NCI-H748 (cell line): Measurements from ENCODE around the gene CCDC102A.
"Not testable (repeated sequence)": the region's sequence is repeated elsewhere in the genome, so short reads cannot be mapped to it uniquely, and the experiment has no call there.

Experiments used
- DNase-seq: peaks from one replicate; lab custom pipeline; 2025; ENCODE audit not compliant: unreplicated experiment; lab: John Stamatoyannopoulos, UW

Gene CCDC102A

DNA sequence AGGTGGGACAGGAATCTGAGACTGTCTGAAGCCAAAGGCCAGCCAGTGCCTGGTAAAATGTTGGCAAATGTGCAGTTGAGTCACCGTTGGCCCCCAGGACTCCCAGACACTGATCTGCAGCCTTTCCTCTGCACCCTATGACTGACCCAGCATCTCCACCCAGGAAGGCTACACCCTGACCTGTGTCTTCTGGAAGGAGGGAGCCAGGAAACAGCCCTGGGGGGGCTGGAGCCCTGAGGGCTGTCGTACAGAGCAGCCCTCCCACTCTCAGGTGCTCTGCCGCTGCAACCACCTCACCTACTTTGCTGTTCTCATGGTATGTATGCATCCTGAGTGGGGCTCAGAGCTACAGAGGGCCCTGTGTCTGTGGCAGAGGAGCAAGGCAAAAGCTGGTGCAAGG, 30.1 kb upstream of the CCDC102A start:
- DNase-seq: no peak

DNA sequence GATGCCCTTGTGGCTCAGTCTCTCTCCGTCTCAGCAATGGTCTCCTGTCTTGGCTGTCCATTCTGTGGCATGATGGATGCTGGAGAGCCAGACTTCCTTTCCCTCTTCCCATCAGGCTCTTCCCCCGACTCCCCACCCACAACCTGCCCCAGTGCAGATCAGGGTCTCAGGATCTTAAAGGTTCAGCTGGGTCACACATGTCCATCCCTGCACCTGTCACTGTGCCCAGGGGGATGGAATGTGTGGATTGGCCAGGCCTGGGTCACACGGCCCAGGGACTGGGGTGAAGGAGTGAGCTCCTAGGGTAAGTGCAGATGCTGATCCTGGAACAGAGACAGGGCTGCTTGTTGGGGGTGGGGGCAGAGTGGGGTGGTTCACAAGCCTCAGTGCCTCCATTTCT, 29.1 kb upstream of the CCDC102A start:
- DNase-seq: no peak

DNA sequence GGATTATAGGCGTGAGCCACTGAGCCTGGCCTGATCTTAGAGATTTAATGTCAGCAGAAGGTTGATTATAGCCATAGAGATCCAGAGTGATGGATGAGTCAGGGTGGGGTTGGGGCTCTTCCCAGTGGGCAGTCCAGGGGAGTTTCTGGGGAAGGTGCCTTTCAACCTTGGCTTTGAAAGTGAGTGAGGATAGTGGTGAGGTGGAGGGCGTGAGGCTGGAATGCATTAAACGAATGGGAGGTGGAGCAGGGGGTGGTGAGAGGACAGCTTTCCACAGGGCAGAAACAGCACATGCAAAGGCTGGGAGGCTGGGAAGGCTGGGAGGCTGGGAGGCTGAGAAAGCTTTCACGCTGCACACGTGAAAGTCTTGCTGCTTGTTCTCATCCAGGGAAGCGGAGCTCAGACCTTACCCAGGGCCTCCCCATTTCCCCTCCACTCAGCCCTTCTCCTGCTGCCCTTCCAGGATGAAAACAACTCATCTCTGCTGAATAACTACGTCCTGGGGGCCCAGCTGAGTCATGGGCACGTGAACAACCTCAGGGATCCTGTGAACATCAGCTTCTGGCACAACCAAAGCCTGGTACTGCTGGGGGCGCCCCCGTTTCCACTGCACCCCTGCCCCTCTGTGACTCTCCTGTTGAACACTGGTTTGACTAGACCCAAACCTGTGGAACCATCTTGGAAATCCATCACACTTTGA, 28.4 kb upstream of the CCDC102A start:
- no peak for DNase-seq

- DNase-seq: no peak
These were observed 27.4 kb upstream of the CCDC102A start for GRCh38 chr16:57563761-57564160.

- DNase-seq: no peak
These were observed 27.0 kb upstream of the CCDC102A start for GRCh38 chr16:57563487-57563750.

- DNase-seq: no peak
These were observed 26.5 kb upstream of the CCDC102A start for GRCh38 chr16:57562669-57563486.

- DNase-seq: no peak
These were observed 25.7 kb upstream of the CCDC102A start for GRCh38 chr16:57562066-57562465.

DNA sequence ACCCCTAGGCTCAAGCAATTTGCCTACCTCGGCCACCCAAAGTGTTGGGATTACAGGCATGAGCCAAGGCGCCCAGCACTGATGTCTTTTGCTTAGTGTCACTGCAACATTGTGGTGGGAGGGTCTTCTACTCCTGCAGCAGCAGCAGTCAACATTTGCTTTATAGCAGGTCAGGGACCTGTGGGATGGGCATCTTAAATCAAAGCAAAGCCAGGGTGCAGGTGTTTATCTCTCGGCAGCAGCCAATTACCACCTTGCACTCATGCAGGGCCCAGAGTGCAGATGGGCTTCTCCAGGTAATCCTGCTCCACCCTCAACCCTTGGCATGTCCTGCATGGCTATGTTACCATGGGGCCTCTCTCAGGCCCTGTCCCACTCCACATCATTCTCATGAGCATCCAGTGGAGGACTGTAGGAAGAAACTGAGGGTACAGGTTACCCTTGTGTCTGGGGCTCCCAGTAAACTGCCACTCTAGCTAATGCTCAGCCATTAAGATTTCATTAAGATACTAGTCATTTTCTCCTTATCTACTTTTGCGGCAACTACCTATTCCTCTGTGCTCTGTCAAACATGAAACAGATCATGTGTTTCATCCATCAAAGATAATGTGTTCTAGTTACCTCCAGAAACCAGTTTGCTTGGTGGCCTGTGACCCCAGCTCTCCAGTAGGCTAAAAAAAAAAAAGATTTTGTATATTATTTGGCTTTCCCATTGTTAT, 22.9 kb upstream of the CCDC102A start:
- no peak for DNase-seq

GRCh38 chr16:57556941-57557541, 20.7 kb upstream of the CCDC102A start:
- DNase-seq: no peak

GRCh38 chr16:57555831-57556230, 19.5 kb upstream of the CCDC102A start:
- no peak for DNase-seq

GRCh38 chr16:57551057-57551456, 14.7 kb upstream of the CCDC102A start:
- DNase-seq: no peak

DNA sequence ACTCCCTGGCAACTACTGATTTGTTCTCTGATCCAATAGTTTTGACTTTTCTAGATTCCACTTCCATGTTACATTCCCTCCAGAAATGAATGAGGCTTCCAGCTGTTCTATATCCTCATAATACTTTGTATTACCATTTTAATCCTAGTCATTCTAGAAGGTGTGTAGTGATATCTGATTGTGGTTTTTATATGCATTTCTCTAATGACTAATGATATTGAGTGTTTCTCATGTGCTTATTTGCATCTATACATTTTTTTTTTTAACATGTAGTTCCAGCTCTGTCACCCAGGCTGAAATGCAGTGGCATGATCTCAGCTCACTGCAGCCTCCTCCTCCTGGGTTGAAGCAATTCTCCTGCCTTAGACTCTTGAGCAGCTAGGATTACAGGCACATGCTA, 13.4 kb upstream of the CCDC102A start:
- no peak for DNase-seq

DNA sequence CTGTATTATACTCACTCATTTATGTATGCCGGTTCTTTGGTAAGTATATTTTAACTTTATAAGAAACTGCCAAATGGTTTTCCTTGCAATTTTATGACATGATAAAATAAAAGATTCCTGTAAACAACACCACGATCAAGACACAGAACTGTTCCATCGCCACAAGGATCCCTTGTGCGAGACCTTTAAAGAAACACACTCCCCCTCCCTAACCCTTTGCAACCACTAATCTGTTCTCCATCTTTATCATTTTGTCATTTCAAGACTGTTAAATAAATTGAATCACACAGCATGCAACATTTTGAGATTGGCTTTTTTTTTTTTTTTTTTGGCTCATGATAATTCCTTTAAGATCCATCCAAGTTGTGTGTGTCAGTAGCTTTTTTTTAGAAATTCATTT, 12.0 kb upstream of the CCDC102A start:
- no peak for DNase-seq

DNA sequence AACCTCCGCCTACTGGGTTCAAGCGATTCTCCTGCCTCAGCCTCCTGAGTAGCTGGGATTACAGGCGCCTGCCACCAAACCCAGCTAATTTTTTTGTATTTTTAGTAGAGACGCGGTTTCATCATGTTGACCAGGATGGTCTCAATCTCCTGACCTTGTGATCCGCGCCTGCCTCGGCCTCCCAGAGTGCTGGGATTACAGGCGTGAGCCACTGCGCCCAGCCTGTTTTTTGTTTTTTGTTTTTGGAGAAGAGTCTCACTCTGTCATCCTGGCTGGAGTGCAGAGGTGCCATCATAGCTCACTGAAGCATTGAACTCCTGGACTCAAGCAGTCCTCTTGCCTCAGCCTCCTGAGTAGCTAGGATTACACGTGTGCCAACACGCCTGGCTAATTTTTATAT, 11.2 kb upstream of the CCDC102A start:
- not testable (repeated sequence) for DNase-seq

DNA sequence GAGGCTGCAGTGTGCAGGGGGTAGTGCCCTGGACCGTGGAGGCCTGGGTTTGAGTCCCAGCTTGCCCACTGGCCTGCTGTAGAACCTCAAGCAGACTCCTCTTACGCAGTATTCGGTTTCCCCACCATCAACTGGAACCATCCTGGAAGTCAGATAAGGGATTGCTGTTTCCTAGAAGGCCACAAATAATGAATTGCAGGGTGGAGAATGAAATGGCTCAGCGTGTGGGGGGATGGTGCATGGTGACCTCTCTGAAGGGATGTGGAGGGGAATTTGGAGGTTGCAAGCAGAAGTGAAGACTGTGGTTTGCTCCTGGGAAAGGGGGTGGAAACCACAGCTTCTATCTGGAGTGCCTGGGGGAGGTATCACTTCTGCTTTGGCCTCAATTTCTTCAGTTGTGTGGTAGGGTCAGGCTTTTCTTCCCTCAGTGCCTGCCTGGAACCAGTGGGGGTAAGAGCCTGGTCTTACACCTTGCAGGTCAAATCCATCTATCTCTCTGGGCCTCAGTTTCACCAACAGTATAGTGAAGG, 7.8 kb upstream of the CCDC102A start:
- no peak for DNase-seq

DNA sequence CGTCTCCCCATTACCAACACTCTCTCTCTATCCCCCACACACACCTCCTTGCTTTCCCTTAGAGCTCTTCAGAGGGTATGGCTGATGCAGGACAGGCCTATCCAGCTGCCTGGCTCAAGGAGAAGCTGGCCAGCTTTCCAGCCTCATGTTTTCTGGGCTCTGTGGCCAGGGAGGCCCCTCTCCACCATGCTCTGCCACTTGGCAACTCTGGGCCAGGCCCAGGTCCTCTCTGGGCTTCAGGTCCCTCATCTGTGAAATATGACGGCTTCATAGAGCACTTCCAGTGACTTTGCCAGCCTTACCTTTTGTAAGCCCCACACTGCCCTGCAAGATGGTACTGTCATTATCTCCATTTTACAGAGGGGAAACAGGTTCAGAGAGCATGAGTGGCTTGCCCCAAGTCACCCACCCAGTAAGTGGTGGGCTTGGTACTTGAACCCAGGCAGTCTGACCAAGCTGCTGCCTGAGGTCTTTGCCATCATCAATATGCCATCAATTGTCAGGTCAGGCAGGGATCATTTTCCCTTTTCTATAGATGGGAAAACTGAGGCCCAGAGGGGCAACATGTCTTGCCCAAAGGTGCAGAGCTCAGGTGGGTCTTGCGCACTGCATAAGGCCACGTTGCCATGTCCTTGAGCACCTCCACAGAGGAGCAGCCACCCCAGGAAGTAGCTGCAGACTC, 5.5 kb upstream of the CCDC102A start:
- DNase-seq: no peak

GRCh38 chr16:57540906-57541753, 4.8 kb upstream of the CCDC102A start:
- DNase-seq: no peak

- no peak for DNase-seq
These were observed 4.0 kb upstream of the CCDC102A start for GRCh38 chr16:57540387-57540786.

- DNase-seq: no peak
These were observed 2.9 kb upstream of the CCDC102A start for GRCh38 chr16:57539072-57539796.
